ENCODE measurements around the gene TRMU. TPM values are rescaled to one million over a fixed set of nuclear protein-coding genes. Genes with fewer than 3 reads are reported as not detected.
A peak's percentile ranks its signal among the peaks of the same experiment; 100 is the strongest.

Gene TRMU
- total RNA-seq, 4 donors from 2014 or later = 9.1 to 14.4 (median 13.0) TPM

GRCh38 chr22:46288846-46289243, 46.7 kb upstream of the TRMU start:
- ATAC-seq = no peak
- H3K4me1 ChIP-seq = peaks cover 11 to 14% of the 10 kb centered on the region in 2 donors
- intact Hi-C loops (cut with DNase I; ENCODE audit: low total_unique reads) (no loop called here), in situ Hi-C loops (cut with MboI; ENCODE audit: low sequenced_read_pairs in 4 of 4) (no loop called here)
- DNase-seq = no peak
- H3K9me3 ChIP-seq = no peaks in the 10 kb centered on the region
- H3K27ac ChIP-seq = no peak overlapping the region
- TF ChIP-seq CTCF (IDR thresholded peaks at IDR 0.05 in 4 of 5, conservative IDR thresholded peaks at IDR 0.05 in 1 of 5) = no peak
- TF ChIP-seq POLR2A (IDR thresholded peaks at IDR 0.05) = no peak
- peaks cover 0 to 44% of the 10 kb centered on the region in 2 donors for H3K36me3 ChIP-seq
- H3K27me3 ChIP-seq = no peaks in the 10 kb centered on the region
- no peak overlapping the region for H3K4me3 ChIP-seq

- ATAC-seq (no peak), DNase-seq (no peak)
- Histone ChIP-seq H3K4me3 (no peak overlapping the region), H3K9me3 (no peaks in the 10 kb centered on the region), H3K27me3 (no peaks in the 10 kb centered on the region), H3K36me3 (peaks cover 0 to 39% of the 10 kb centered on the region in 2 donors), H3K4me1 (peaks cover 11 to 14% of the 10 kb centered on the region in 2 donors), H3K27ac (peak overlapping the region in 3 of 4 donors; percentile 68 to 77 (median 74))
- intact Hi-C loops (cut with DNase I; ENCODE audit: low total_unique reads) (no loop called here), in situ Hi-C loops (cut with MboI; ENCODE audit: low sequenced_read_pairs in 4 of 4) (no loop called here)
- TF ChIP-seq POLR2A (IDR thresholded peaks at IDR 0.05) (no peak), CTCF (IDR thresholded peaks at IDR 0.05 in 4 of 5, conservative IDR thresholded peaks at IDR 0.05 in 1 of 5) (no peak)
Measured at GRCh38 chr22:46289244-46289891, 46.1 kb upstream of the TRMU start.

GRCh38 chr22:46290121-46290842, 45.2 kb upstream of the TRMU start:
- no peak overlapping the region for H3K4me3 ChIP-seq
- in situ Hi-C loops (cut with MboI; ENCODE audit: low sequenced_read_pairs in 4 of 4) = no loop called here
- H3K4me1 ChIP-seq = peaks cover 11 to 14% of the 10 kb centered on the region in 2 donors
- ATAC-seq (peak; percentile 66 to 78), DNase-seq (peak; percentile 44 to 53)
- H3K27me3 ChIP-seq = no peaks in the 10 kb centered on the region
- peak overlapping the region in 3 of 4 donors; percentile 68 to 77 (median 74) for H3K27ac ChIP-seq
- H3K36me3 ChIP-seq = peaks cover 0 to 30% of the 10 kb centered on the region in 2 donors
- intact Hi-C loops (cut with DNase I; ENCODE audit: low total_unique reads) = loop anchor here (2.0 kb wide), 1 partner anchor 141 kb away; no protein-coding TSS in a partner anchor
- no peaks in the 10 kb centered on the region for H3K9me3 ChIP-seq
- TF ChIP-seq POLR2A (IDR thresholded peaks at IDR 0.05) = no peak
- TF ChIP-seq CTCF (IDR thresholded peaks at IDR 0.05 in 4 of 5, conservative IDR thresholded peaks at IDR 0.05 in 1 of 5) = no peak

GRCh38 chr22:46290843-46291785, 44.4 kb upstream of the TRMU start:
- ATAC-seq (peak in 1 of 2 donors; percentile 14), DNase-seq (no peak)
- TF ChIP-seq CTCF (IDR thresholded peaks at IDR 0.05 in 4 of 5, conservative IDR thresholded peaks at IDR 0.05 in 1 of 5) (no peak), POLR2A (IDR thresholded peaks at IDR 0.05) (no peak)
- intact Hi-C loops (cut with DNase I; ENCODE audit: low total_unique reads) (loop anchor here (2.0 kb wide), 1 partner anchor 142 kb away; no protein-coding TSS in a partner anchor), in situ Hi-C loops (cut with MboI; ENCODE audit: low sequenced_read_pairs in 4 of 4) (no loop called here)
- Histone ChIP-seq H3K4me3 (no peak overlapping the region), H3K36me3 (peaks cover 0 to 27% of the 10 kb centered on the region in 2 donors), H3K4me1 (peaks cover 18 to 21% of the 10 kb centered on the region in 2 donors), H3K9me3 (no peaks in the 10 kb centered on the region), H3K27me3 (no peaks in the 10 kb centered on the region), H3K27ac (peak overlapping the region; percentile 9 to 77 (median 71))

Data from gastrocnemius medialis (tissue), 4 donors.